AG09309 (cell line): ENCODE results near the gene BTBD1.

Experiments used
- DNase-seq: peaks from one replicate; pipeline ENCODE4 v3.0.0-alpha.2; 2010; ENCODE audit warnings: low read depth
- H3K4me3 ChIP-seq: 2 replicates; pipeline ENCODE4 v1.5.1; 2011; ENCODE audit warnings: mild to moderate bottlenecking, low read depth, low read length, moderate library complexity; ENCODE audit not compliant: control insufficient read depth
- TF ChIP-seq, protein P1 (sequence below): IDR thresholded peaks from 2 replicates; pipeline ENCODE4 v1.5.1; 2011; ENCODE audit warnings: mild to moderate bottlenecking, low read depth, low read length, inconsistent platforms; ENCODE audit not compliant: insufficient read depth, control insufficient read depth; ENCODE audit errors: missing control alignments

BTBD1 gene

GRCh38 chr15:83018436-83018835 is 48.6 kb downstream of the BTBD1 start:
- H3K4me3 ChIP-seq: no peak overlapping the region
- DNase-seq: no peak
- TF ChIP-seq, protein P1, sequence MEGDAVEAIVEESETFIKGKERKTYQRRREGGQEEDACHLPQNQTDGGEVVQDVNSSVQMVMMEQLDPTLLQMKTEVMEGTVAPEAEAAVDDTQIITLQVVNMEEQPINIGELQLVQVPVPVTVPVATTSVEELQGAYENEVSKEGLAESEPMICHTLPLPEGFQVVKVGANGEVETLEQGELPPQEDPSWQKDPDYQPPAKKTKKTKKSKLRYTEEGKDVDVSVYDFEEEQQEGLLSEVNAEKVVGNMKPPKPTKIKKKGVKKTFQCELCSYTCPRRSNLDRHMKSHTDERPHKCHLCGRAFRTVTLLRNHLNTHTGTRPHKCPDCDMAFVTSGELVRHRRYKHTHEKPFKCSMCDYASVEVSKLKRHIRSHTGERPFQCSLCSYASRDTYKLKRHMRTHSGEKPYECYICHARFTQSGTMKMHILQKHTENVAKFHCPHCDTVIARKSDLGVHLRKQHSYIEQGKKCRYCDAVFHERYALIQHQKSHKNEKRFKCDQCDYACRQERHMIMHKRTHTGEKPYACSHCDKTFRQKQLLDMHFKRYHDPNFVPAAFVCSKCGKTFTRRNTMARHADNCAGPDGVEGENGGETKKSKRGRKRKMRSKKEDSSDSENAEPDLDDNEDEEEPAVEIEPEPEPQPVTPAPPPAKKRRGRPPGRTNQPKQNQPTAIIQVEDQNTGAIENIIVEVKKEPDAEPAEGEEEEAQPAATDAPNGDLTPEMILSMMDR: no peak

DNA sequence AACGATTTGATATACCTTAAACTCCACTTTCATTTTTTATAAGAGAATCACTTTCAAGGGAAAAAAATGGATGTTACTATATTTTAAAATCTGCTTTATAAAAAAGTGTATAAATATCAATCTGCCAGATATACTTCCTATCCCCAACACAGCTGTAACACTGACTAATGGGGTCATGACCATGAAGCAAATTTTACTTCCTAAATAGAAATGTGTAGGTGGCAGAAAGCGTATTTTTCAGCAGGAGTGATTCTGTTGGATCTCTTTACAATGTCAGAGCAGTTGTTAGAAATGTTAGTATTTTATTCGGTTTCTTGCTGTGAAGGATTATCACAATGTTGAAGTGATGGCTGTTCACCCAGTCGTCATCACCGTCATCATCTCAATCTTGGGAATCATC is 50.1 kb downstream of the BTBD1 start:
- no peak overlapping the region for H3K4me3 ChIP-seq
- no peak for DNase-seq
- TF ChIP-seq, protein P1: no peak

DNA sequence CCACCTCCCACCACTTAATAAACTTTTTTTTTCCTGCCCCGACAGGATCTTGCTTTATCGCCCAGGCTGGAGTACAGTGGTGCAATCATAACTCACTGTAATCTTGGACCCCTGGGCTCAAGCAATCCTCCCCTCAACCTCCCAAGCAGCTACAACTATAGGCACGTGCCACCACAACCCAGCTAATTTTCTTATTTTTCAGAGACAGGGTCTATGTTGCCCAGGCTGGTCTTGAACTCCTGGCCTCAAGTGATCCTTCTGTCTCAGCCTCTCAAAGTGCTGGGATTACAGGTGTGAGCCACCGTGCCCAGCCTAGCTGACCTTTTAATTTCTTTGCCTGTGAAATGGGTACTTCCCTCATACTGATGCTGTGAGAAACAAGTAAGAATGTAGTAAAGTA is 51.7 kb downstream of the BTBD1 start:
- TF ChIP-seq, protein P1: no peak
- no peak for DNase-seq
- no peak overlapping the region for H3K4me3 ChIP-seq

- TF ChIP-seq, protein P1: no peak
- no peak for DNase-seq
- no peak overlapping the region for H3K4me3 ChIP-seq
Measured at GRCh38 chr15:83014205-83014653, 52.8 kb downstream of the BTBD1 start.

GRCh38 chr15:83012636-83013035 is 54.4 kb downstream of the BTBD1 start:
- H3K4me3 ChIP-seq: no peak overlapping the region
- DNase-seq: no peak
- TF ChIP-seq, protein P1: no peak

DNA sequence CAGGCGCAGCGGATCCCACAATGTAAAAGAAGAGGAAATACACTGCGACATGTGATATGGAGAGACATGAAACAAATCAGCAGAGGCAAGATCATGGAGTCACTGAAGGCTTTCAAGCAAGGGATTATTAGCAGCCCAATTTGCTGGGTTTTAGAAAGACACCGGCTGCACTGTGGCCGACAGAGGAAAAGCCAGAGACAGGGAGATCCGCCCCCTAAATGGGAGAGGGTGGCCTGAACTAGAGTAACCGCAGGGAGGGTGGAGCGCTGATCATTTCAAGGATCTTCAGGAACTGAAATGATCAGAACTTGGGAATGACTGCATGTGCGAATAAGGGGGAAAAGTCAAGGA is 55.0 kb downstream of the BTBD1 start:
- H3K4me3 ChIP-seq: peak overlapping the region; percentile 83
- DNase-seq: no peak
- TF ChIP-seq, protein P1: no peak
